Activated CD8-positive, alpha-beta T cell treated with anti-CD3 and anti-CD28 coated beads for 36 hours (primary cell): ENCODE data around the gene NPTXR. TPM values are rescaled to one million over a fixed set of nuclear protein-coding genes. Genes with fewer than 3 reads are reported as not detected.

Experiments
- ATAC-seq: fragments of 200-7000 bp; cut with Tn5 transposase; one replicate; pipeline ENCODE4 v1.10.0; 2021; ENCODE audit warnings: mild to moderate bottlenecking, moderate library complexity
- CTCF ChIA-PET: fragments of 350-600 bp; sonication (Branson Sonifier 250); formaldehyde crosslinking; loops from one replicate; lab custom pipeline; 2021; ENCODE audit warnings: antibody characterized with exemption; lab: Charles Lee
- POLR2A ChIA-PET: fragments of 350-600 bp; sonication (Branson Sonifier 250); formaldehyde crosslinking; loops from one replicate; lab custom pipeline; 2021; ENCODE audit warnings: antibody characterized with exemption; lab: Charles Lee
- DNase-seq: peaks from one replicate; pipeline ENCODE4 v3.0.0-alpha.2; 2020
- H3K27ac Mint-ChIP-seq: one replicate; pipeline ENCODE4 v1.8.0; 2021; ENCODE audit warnings: mild to moderate bottlenecking, mixed read lengths
- H3K27me3 Mint-ChIP-seq: one replicate; pipeline ENCODE4 v1.8.0; 2021; ENCODE audit warnings: mixed read lengths
- H3K36me3 Mint-ChIP-seq: one replicate; pipeline ENCODE4 v1.8.0; 2021; ENCODE audit warnings: low read depth, mixed read lengths
- H3K4me1 Mint-ChIP-seq: one replicate; pipeline ENCODE4 v1.8.0; 2021; ENCODE audit warnings: low read depth, mixed read lengths
- H3K4me3 Mint-ChIP-seq: one replicate; pipeline ENCODE4 v1.8.0; 2021; ENCODE audit warnings: mild to moderate bottlenecking, moderate library complexity, mixed read lengths
- H3K9me3 Mint-ChIP-seq: one replicate; pipeline ENCODE4 v1.8.0; 2021; ENCODE audit warnings: mixed read lengths
- intact Hi-C: fragments of 100-400 bp; cut with micrococcal nuclease; formaldehyde crosslinking; loops from one replicate; pipeline ENCODE4 v1.10.0; 2022
- total RNA-seq, 2 experiments: library from RNA; stranded (reverse); gene quantifications; one replicate each; pipeline ENCODE4 v1.2.3, GENCODE V29; 2021
- TF ChIP-seq, protein P1 (sequence below): fragments of 200-600 bp; IDR thresholded peaks from one replicate; pipeline ENCODE4 v1.8.0; 2022; ENCODE audit warnings: antibody characterized with exemption, mild to moderate bottlenecking

Gene NPTXR
- total RNA-seq, result under 1 TPM; 0.69 to 0.83 TPM

DNA sequence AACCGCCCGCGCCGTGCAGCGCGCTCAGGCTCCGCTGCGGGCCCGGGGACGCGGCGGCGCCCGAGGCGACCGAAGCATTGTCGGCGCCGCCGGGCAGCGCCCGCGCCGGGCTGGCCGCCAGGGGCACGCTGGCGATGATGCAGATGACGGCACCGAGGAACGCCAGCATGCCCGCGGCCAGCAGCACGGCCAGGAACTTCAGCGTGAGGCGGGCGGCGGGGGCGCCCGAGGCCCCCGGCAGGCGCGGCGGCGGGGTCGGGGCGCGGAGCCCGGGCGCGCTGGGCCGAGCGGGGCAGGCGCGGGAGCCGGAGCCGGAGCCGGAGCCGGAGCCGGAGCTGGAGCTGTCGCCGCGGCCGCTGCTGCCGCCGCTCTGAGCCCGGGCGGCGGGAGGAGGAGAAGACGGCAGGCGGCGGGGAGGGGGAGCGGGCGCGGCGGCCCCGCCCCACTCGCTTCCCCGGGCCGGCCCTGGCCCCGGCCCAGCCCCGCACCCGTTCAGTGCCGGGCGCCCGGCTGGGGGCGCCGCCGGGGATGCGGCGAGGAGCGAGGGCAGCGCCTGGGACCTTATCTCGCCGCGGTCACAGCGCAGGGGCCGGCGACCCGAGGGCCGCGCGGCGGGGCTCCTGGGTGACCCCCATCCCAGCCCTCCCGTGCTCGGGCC lies at the start of gene NPTXR:
NPTXR (minus strand) TSS at position 372 of the 658 bp plus-strand sequence.
- Mint-ChIP-seq H3K27me3 (peaks cover 21% of the 10 kb centered on the region), H3K27ac (no peak within 1 kb of the TSS)

DNA sequence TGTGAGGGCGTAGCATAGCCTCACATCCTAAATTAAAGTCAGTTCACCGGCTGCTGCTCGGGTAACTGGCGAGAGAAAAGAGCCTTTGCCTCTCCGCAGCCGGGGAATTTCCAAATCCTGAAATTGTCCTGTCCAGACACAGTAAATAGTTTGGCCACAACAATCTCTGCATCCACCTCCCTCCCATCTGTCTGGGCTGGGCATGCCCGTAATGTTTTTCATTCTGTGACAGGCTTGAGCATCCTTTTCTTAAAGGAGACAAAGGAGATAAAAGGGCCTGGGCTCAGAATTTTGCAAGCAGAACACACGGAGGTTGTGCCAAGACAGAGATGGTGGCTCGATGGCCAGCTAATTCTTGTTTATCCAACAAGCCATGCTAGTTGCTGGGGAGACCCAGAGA lies 47.4 kb upstream of the NPTXR start:
- no peaks in the 10 kb centered on the region for H3K36me3 Mint-ChIP-seq
- no peak overlapping the region for H3K4me3 Mint-ChIP-seq
- TF ChIP-seq, protein P1, sequence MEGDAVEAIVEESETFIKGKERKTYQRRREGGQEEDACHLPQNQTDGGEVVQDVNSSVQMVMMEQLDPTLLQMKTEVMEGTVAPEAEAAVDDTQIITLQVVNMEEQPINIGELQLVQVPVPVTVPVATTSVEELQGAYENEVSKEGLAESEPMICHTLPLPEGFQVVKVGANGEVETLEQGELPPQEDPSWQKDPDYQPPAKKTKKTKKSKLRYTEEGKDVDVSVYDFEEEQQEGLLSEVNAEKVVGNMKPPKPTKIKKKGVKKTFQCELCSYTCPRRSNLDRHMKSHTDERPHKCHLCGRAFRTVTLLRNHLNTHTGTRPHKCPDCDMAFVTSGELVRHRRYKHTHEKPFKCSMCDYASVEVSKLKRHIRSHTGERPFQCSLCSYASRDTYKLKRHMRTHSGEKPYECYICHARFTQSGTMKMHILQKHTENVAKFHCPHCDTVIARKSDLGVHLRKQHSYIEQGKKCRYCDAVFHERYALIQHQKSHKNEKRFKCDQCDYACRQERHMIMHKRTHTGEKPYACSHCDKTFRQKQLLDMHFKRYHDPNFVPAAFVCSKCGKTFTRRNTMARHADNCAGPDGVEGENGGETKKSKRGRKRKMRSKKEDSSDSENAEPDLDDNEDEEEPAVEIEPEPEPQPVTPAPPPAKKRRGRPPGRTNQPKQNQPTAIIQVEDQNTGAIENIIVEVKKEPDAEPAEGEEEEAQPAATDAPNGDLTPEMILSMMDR, result no peak
- intact Hi-C loops, result no loop called here
- no peaks in the 10 kb centered on the region for H3K9me3 Mint-ChIP-seq
- ChIA-PET POLR2A (no interaction called here), CTCF (no interaction called here)
- no peak overlapping the region for H3K27ac Mint-ChIP-seq
- DNase-seq, result no peak
- H3K27me3 Mint-ChIP-seq, result peaks cover 5% of the 10 kb centered on the region
- peaks cover 3% of the 10 kb centered on the region for H3K4me1 Mint-ChIP-seq
- no peak for ATAC-seq

More for the DNA sequence above, at the start of gene NPTXR:
- Mint-ChIP-seq H3K4me1 (peaks cover 10% of the 10 kb centered on the region), H3K36me3 (no peaks in the 10 kb centered on the region), H3K4me3 (peak within 1 kb of the TSS; percentile 64), H3K9me3 (no peaks in the 10 kb centered on the region)
- intact Hi-C loops, result no loop called here
- POLR2A ChIA-PET, result interaction anchor here (0.6 to 1.8 kb wide), 8 partner anchors 9 to 86 kb away, joined by 3 to 5 read pairs (median 4); no protein-coding TSS in a partner anchor
- no peak for DNase-seq
- peak; percentile 53 for ATAC-seq
- TF ChIP-seq, protein P1, result no peak
- CTCF ChIA-PET, result interaction anchor here (1.0 to 2.4 kb wide), 14 partner anchors 9 to 109 kb away, joined by 3 to 18 read pairs (median 6); no protein-coding TSS in a partner anchor

DNA sequence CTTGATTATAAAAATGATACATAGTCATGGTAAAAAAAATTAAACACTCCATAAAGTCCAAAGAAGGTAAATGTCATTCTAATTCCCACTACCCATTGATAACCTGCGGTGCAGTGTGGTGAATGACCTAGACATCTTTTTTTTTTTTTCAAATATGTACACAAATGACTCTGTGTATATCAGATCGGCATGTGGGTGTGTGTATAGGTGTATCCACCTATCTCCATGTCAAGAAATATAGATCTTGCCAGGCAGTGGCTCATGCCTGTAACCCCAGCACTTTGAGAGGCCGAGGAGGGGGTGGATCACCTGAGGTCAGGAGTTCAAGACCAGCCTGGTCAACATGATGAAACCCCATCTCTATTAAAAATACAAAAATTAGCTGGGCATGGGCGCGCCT lies 46.5 kb upstream of the NPTXR start:
- CTCF ChIA-PET, result interaction anchor here (1.8 kb wide), 1 partner anchor 12 kb away, joined by 5 read pairs; no protein-coding TSS in a partner anchor

DNA sequence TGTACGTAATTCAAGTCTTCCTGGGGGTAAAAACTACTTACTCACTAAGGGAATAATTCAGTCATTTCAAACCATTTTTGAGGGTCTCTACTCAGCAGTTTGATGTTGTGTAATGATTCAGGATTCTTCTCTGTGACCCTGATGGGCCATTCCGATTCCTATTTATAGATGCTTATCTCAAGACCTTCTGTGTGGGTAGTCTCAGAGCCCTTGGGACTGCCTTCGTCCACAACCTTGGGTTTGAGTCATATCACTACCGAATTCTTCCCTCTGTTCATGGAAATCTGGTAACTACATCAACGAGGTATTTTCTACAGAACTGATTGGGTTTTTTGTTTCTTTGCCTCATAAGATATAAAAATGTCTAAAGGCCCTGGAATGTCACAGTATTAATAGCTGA lies 42.5 kb upstream of the NPTXR start:
- DNase-seq, result no peak
- no peaks in the 10 kb centered on the region for H3K36me3 Mint-ChIP-seq
- intact Hi-C loops, result no loop called here
- TF ChIP-seq, protein P1, result no peak
- no peaks in the 10 kb centered on the region for H3K27me3 Mint-ChIP-seq
- H3K27ac Mint-ChIP-seq, result no peak overlapping the region
- ChIA-PET POLR2A (no interaction called here), CTCF (no interaction called here)
- no peak overlapping the region for H3K4me3 Mint-ChIP-seq
- no peaks in the 10 kb centered on the region for H3K9me3 Mint-ChIP-seq
- H3K4me1 Mint-ChIP-seq, result peaks cover 22% of the 10 kb centered on the region
- no peak for ATAC-seq

More for the DNA sequence above, 46.5 kb upstream of the NPTXR start:
- TF ChIP-seq, protein P1, result no peak
- ATAC-seq (no peak), DNase-seq (no peak)
- POLR2A ChIA-PET, result interaction anchor here (0.7 kb wide), 1 partner anchor 139 kb away, joined by 4 read pairs; no protein-coding TSS in a partner anchor
- Mint-ChIP-seq H3K9me3 (no peaks in the 10 kb centered on the region), H3K36me3 (no peaks in the 10 kb centered on the region), H3K4me1 (peaks cover 4% of the 10 kb centered on the region), H3K27ac (no peak overlapping the region), H3K4me3 (no peak overlapping the region), H3K27me3 (peaks cover 3% of the 10 kb centered on the region)
- intact Hi-C loops, result no loop called here
